K562 (cell line): ENCODE data around the gene NUP62CL. TPM values are rescaled to one million over a fixed set of nuclear protein-coding genes. Genes with fewer than 3 reads are reported as not detected.
A peak's percentile ranks its signal among the peaks of the same experiment; 100 is the strongest.

Source experiments
- ATAC-seq: fragments of 200-7000 bp; cut with Tn5 transposase; 3 replicates; pipeline ENCODE4 v1.9.1; 2020; ENCODE audit warnings: moderate library complexity
- BruUV-seq: library from RNA; stranded (reverse); fragments of 400-500 nt; replicated peaks from 2 replicates; lab custom pipeline; 2021; lab: Mats Ljungman, UMichigan
- CTCF ChIA-PET: fragments of 300-600 bp; formaldehyde crosslinking; extraction: SDS; loops from one replicate; lab custom pipeline; 2021; ENCODE audit warnings: low intra/inter-chr PET ratio; lab: Yijun Ruan, JAX
- POLR2A ChIA-PET: fragments of 300-600, 350-650 bp; sonication (Branson Sonifier 250); formaldehyde crosslinking; extraction: SDS; loops from one replicate; lab custom pipeline; 2021; ENCODE audit warnings: antibody characterized with exemption, inconsistent platforms; lab: Yijun Ruan, JAX
- DNase-seq, 4 experiments: peaks; one replicate each; pipeline versions ENCODE4 v3.0.0 to v3.0.0-alpha.2; 2011 to 2018; ENCODE audit warnings: low spot score in 3 of 4, mixed read lengths in 3 of 4; ENCODE audit errors: extremely low read depth in 1 of 4
- FAIRE-seq: peaks from 2 replicates; lab custom pipeline; 2011; peaks lifted over from hg19 to GRCh38; lab: Jason Lieb, UNC
- H2AFZ ChIP-seq: 2 replicates; pipeline ENCODE4 v1.6.0; 2011; ENCODE audit warnings: low read depth, low read length, control low read depth, inconsistent platforms
- H3K27ac ChIP-seq: fragments of 200-600 bp; 3 replicates; pipeline ENCODE4 v1.8.0; 2011; ENCODE audit warnings: low read depth, mild to moderate bottlenecking, control low read depth, inconsistent platforms, low read length, moderate library complexity, mixed read lengths; ENCODE audit errors: extremely low read depth
- H3K27me3 ChIP-seq, 2 experiments: fragments of 300-600 bp in 1 of 2; 2 replicates in 1 of 2; 3 replicates in 1 of 2; pipeline versions ENCODE4 v1.6.0 to v1.8.0; 2011; ENCODE audit warnings: inconsistent platforms in 2 of 2, low read length in 2 of 2, mild to moderate bottlenecking in 1 of 2, mixed read lengths in 1 of 2, moderate library complexity in 1 of 2; ENCODE audit not compliant: control insufficient read depth in 2 of 2, insufficient read depth in 2 of 2
- H3K36me3 ChIP-seq: fragments of 300-600 bp; 3 replicates; pipeline ENCODE4 v1.8.0; 2011; ENCODE audit warnings: mild to moderate bottlenecking, low read length, inconsistent platforms; ENCODE audit not compliant: control insufficient read depth, insufficient read depth
- H3K4me1 ChIP-seq, 2 experiments: fragments of 200-600 bp in 1 of 2; replicated peaks in 1 of 2; 2 replicates in 1 of 2; 3 replicates in 1 of 2; pipeline versions ENCODE4 v1.5.1 to v1.8.0; 2011; ENCODE audit warnings: inconsistent platforms in 2 of 2, low read length in 2 of 2, mild to moderate bottlenecking in 1 of 2, mixed read lengths in 1 of 2, moderate library complexity in 1 of 2; ENCODE audit not compliant: control insufficient read depth in 2 of 2, insufficient read depth in 2 of 2
- H3K4me2 ChIP-seq: 2 replicates; pipeline ENCODE4 v1.6.1; 2011; ENCODE audit warnings: low read length, control low read depth, inconsistent platforms, mixed read lengths; ENCODE audit not compliant: insufficient read depth
- H3K4me3 ChIP-seq: fragments of 200-600 bp; sonication (generic), shearing (Covaris generic); 2 replicates; pipeline ENCODE4 v1.5.1; 2016; ENCODE audit warnings: control low read depth, inconsistent platforms
- H3K79me2 ChIP-seq: fragments of 200-600 bp; 3 replicates; pipeline ENCODE4 v1.8.0; 2011; ENCODE audit warnings: low read length, inconsistent platforms; ENCODE audit not compliant: control insufficient read depth, insufficient read depth
- H3K9ac ChIP-seq, 2 experiments: 2 replicates each; pipeline versions ENCODE4 v1.6.0 to v1.6.1; 2011; ENCODE audit warnings: low read depth in 2 of 2, low read length in 2 of 2, control low read depth in 1 of 2, inconsistent platforms in 1 of 2, mild to moderate bottlenecking in 1 of 2, mixed read lengths in 1 of 2; ENCODE audit not compliant: insufficient read depth in 1 of 2
- H3K9me1 ChIP-seq: one replicate; pipeline ENCODE4 v1.6.0; 2011; ENCODE audit warnings: inconsistent platforms, mild to moderate bottlenecking, low read length, moderate library complexity; ENCODE audit not compliant: control insufficient read depth, insufficient read depth
- H3K9me3 ChIP-seq: replicated peaks from 2 replicates; pipeline ENCODE4 v1.5.1; 2011; ENCODE audit warnings: low read depth, low read length, inconsistent platforms; ENCODE audit not compliant: control insufficient read depth, insufficient read depth
- H4K20me1 ChIP-seq: replicated peaks from 2 replicates; pipeline ENCODE4 v1.6.1; 2011; ENCODE audit warnings: low read length, inconsistent platforms, mixed read lengths; ENCODE audit not compliant: control insufficient read depth, insufficient read depth
- RAD21 ChIP-seq, 2 experiments: fragments of 250-450 bp in 1 of 2; fragments of 450-650 bp in 1 of 2; sonication (Bioruptor Pico) in 1 of 2; formaldehyde crosslinking in 1 of 2; IDR thresholded peaks in 1 of 2; conservative IDR thresholded peaks in 1 of 2; 2 replicates each; pipeline versions ENCODE4 v1.4.0 to v1.8.0; 2020 to 2022; ENCODE audit warnings: mild to moderate bottlenecking in 2 of 2, moderate library complexity in 1 of 2
- TEAD4 ChIP-seq, 2 experiments: sonication (generic) in 1 of 2; formaldehyde crosslinking in 1 of 2; IDR thresholded peaks; 2 replicates each; pipeline versions ENCODE4 v1.6.1 to v1.8.0; 2012 to 2022; ENCODE audit warnings: borderline replicate concordance in 1 of 2, inconsistent platforms in 1 of 2, low read length in 1 of 2, mild to moderate bottlenecking in 1 of 2, missing genetic modification reagents in 1 of 2
- UBTF ChIP-seq, 2 experiments: IDR thresholded peaks; 2 replicates each; pipeline ENCODE4 v1.6.1; 2012; ENCODE audit warnings: improper control_type of control experiment in 2 of 2, low read depth in 2 of 2, low read length in 2 of 2, borderline replicate concordance in 1 of 2
- ZNF212 ChIP-seq: fragments of 450-650 bp; formaldehyde crosslinking; IDR thresholded peaks from 2 replicates; pipeline ENCODE4 v1.4.0; 2020; ENCODE audit warnings: mild to moderate bottlenecking
- WGBS: fragments of 100-300 bp; shearing (Covaris generic); methylation state at CpG from one replicate; pipeline ENCODE4 v1.1.6; 2016; ENCODE audit warnings: low coverage, mixed read lengths; ENCODE audit not compliant: insufficient coverage; ENCODE audit errors: missing lambda C conversion rate; 5-methylcytosine and 5-hydroxymethylcytosine counted together
- in situ Hi-C: fragments of 300-500 bp; cut with MboI; formaldehyde crosslinking; loops from 4 replicates; pipeline ENCODE4 v1.15.0; 2018; ENCODE audit warnings: inconsistent platforms, mixed read lengths
- intact Hi-C: fragments of 100-400 bp; cut with micrococcal nuclease; formaldehyde crosslinking; loops from 2 replicates; pipeline ENCODE4 v1.14.2; 2022
- polyA plus RNA-seq, 8 experiments: library from polyadenylated mRNA; depleted of rRNA in 4 of 8; stranded (reverse) in 5 of 8; unstranded in 3 of 8; fragments of >200 nt; fragmentation: Nextera tagmentation in 2 of 8; fragmentation: Illumina TruSeq in 1 of 8; extraction: Ambion mirVana in 2 of 8; extraction: Trizol in 1 of 8; gene quantifications; 2 replicates each; pipeline versions ENCODE4 v1.2.1 to v1.2.3, GENCODE V29; 2011 to 2014; ENCODE audit warnings: inconsistent platforms in 1 of 8, missing spikeins in 1 of 8
- total RNA-seq, 7 experiments: library from RNA; depleted of rRNA in 6 of 7; stranded (reverse); fragments of >200 nt in 6 of 7; fragmentation: Illumina TruSeq in 2 of 7; extraction: Trizol in 2 of 7; gene quantifications; 2 replicates each; pipeline versions ENCODE4 v1.2.1 to v1.2.3, GENCODE V29; 2011 to 2021; ENCODE audit warnings: low replicate concordance in 1 of 7
- TF ChIP-seq, protein P1 (sequence below): sonication (generic); formaldehyde crosslinking; IDR thresholded peaks from 2 replicates; pipeline ENCODE4 v1.9.0; 2022; ENCODE audit warnings: mild to moderate bottlenecking, missing genetic modification reagents
- TF ChIP-seq, protein P2 (sequence below), 2 experiments: fragments of 450-650 bp; formaldehyde crosslinking in 1 of 2; IDR thresholded peaks; 2 replicates each; pipeline versions ENCODE4 v1.4.0 to v1.6.1; 2014 to 2020; ENCODE audit warnings: mild to moderate bottlenecking in 2 of 2, borderline replicate concordance in 1 of 2, low read depth in 1 of 2
- TF ChIP-seq, protein P3 (sequence below), 3 experiments: IDR thresholded peaks in 2 of 3; conservative IDR thresholded peaks in 1 of 3; 2 replicates each; pipeline ENCODE4 v1.5.1; 2011 to 2012; ENCODE audit warnings: low read length in 3 of 3, mild to moderate bottlenecking in 3 of 3, control low read depth in 2 of 3, improper control_type of control experiment in 1 of 3, inconsistent platforms in 1 of 3, low read depth in 1 of 3, mixed read lengths in 1 of 3, moderate library complexity in 1 of 3; ENCODE audit not compliant: insufficient read depth in 2 of 3

NUP62CL gene
- total and polyA plus RNA-seq, 9 of the 15 experiments (the other 6 are each of a cell fraction or from before 2014, with no cell fraction given), result 29.7 to 101 (median 42.7) TPM

DNA sequence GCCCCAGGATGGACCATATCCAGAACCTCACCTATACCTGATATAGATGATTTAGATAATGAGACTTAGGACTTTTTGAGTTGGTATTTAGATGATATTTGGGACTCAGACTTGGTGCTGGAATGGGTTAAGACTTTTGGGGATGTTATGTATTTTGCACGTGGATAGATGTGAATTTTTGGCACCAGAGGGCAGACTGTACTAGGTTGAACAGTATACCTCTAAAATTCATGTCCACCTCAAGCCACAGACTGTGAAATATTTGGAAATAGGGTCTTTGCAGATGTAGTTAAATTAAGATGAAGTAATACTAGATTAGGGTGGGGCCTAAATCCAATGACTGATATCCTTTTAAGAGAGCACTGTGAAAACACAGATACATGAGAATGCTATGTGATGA is 103.3 kb downstream of the NUP62CL start:
- ChIA-PET CTCF (interaction anchor here (0.6 kb wide), 1 partner anchor 163 kb away, joined by 3 read pairs; no protein-coding TSS in a partner anchor), POLR2A (no interaction called here)
- intact Hi-C loops, result no loop called here
- no TSS peak for BruUV-seq
- Histone ChIP-seq H3K27ac (no peak overlapping the region), H2AFZ (no peak overlapping the region), H3K9me3 (no peaks in the 10 kb centered on the region), H3K27me3 (no peaks in the 10 kb centered on the region), H3K9me1 (no peaks in the 10 kb centered on the region), H3K79me2 (peaks cover 5% of the 10 kb centered on the region; the same call in 1 of the 3 replicates), H4K20me1 (no peaks in the 10 kb centered on the region), H3K4me3 (no peak overlapping the region), H3K36me3 (peaks cover 41% of the 10 kb centered on the region; the same call in 1 of the 3 replicates), H3K4me2 (no peak overlapping the region), H3K4me1 (no peaks in the 10 kb centered on the region), H3K9ac (no peak overlapping the region)
- DNase-seq (peak in 1 of 4 experiments; percentile 22), ATAC-seq (peak; percentile 67; the same call in 1 of the 3 replicates), FAIRE-seq (no peak)
- TF ChIP-seq, protein P1, sequence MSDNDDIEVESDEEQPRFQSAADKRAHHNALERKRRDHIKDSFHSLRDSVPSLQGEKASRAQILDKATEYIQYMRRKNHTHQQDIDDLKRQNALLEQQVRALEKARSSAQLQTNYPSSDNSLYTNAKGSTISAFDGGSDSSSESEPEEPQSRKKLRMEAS, result no peak
- no peak for TF ChIP-seq UBTF (IDR thresholded peaks at IDR 0.05; ENCODE audit: borderline replicate concordance in 1 of 2, low read depth in 2 of 2, low read length in 2 of 2)
- TF ChIP-seq, protein P2, sequence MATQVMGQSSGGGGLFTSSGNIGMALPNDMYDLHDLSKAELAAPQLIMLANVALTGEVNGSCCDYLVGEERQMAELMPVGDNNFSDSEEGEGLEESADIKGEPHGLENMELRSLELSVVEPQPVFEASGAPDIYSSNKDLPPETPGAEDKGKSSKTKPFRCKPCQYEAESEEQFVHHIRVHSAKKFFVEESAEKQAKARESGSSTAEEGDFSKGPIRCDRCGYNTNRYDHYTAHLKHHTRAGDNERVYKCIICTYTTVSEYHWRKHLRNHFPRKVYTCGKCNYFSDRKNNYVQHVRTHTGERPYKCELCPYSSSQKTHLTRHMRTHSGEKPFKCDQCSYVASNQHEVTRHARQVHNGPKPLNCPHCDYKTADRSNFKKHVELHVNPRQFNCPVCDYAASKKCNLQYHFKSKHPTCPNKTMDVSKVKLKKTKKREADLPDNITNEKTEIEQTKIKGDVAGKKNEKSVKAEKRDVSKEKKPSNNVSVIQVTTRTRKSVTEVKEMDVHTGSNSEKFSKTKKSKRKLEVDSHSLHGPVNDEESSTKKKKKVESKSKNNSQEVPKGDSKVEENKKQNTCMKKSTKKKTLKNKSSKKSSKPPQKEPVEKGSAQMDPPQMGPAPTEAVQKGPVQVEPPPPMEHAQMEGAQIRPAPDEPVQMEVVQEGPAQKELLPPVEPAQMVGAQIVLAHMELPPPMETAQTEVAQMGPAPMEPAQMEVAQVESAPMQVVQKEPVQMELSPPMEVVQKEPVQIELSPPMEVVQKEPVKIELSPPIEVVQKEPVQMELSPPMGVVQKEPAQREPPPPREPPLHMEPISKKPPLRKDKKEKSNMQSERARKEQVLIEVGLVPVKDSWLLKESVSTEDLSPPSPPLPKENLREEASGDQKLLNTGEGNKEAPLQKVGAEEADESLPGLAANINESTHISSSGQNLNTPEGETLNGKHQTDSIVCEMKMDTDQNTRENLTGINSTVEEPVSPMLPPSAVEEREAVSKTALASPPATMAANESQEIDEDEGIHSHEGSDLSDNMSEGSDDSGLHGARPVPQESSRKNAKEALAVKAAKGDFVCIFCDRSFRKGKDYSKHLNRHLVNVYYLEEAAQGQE (IDR thresholded peaks at IDR 0.05; ENCODE audit: borderline replicate concordance), result peak; percentile 48; the same call in 1 of the 2 replicates
- TF ChIP-seq, protein P2 (CRISPR knock-in tag; IDR thresholded peaks at IDR 0.05; ENCODE audit: low read depth), result no peak
- no peak for TF ChIP-seq ZNF212
- peak; percentile 36 to 53 for TF ChIP-seq RAD21 (CRISPR knock-in tag; conservative IDR thresholded peaks at IDR 0.05 in 1 of 2, IDR thresholded peaks at IDR 0.05 in 1 of 2)
- TF ChIP-seq, protein P3, sequence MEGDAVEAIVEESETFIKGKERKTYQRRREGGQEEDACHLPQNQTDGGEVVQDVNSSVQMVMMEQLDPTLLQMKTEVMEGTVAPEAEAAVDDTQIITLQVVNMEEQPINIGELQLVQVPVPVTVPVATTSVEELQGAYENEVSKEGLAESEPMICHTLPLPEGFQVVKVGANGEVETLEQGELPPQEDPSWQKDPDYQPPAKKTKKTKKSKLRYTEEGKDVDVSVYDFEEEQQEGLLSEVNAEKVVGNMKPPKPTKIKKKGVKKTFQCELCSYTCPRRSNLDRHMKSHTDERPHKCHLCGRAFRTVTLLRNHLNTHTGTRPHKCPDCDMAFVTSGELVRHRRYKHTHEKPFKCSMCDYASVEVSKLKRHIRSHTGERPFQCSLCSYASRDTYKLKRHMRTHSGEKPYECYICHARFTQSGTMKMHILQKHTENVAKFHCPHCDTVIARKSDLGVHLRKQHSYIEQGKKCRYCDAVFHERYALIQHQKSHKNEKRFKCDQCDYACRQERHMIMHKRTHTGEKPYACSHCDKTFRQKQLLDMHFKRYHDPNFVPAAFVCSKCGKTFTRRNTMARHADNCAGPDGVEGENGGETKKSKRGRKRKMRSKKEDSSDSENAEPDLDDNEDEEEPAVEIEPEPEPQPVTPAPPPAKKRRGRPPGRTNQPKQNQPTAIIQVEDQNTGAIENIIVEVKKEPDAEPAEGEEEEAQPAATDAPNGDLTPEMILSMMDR (IDR thresholded peaks at IDR 0.05 in 2 of 3, conservative IDR thresholded peaks at IDR 0.05 in 1 of 3; ENCODE audit: insufficient read depth in 2 of 3, low read depth in 1 of 3, low read length in 3 of 3), result peak in 1 of 3 experiments; percentile 34; a peak in 2 of 6 replicates
- 0 out of 2 replicates have a peak, but pooled peaks have one; percentile 10 for TF ChIP-seq TEAD4 (IDR thresholded peaks at IDR 0.05; ENCODE audit: low read length)
- TF ChIP-seq TEAD4 (CRISPR knock-in tag; IDR thresholded peaks at IDR 0.05; ENCODE audit: borderline replicate concordance), result no peak
- WGBS, result 0% methylated on average over 1 of the region's 1 CpG
- in situ Hi-C loops, result no loop called here
